BE2C (cell line): ENCODE results near the gene TCF7L1.

ENCODE experiments used
- DNase-seq: peaks from one replicate; pipeline ENCODE4 v3.0.0-alpha.2; 2020
- H3K27me3 ChIP-seq: fragments of 250-450 bp; sonication (Bioruptor Pico); 2 replicates; pipeline ENCODE4 v1.5.1; 2020; ENCODE audit warnings: mild to moderate bottlenecking
- H3K36me3 ChIP-seq: fragments of 250-450 bp; sonication (Bioruptor Pico); 2 replicates; pipeline ENCODE4 v1.5.1; 2020; ENCODE audit warnings: mild to moderate bottlenecking
- H3K4me1 ChIP-seq: fragments of 250-450 bp; sonication (Bioruptor Pico); 2 replicates; pipeline ENCODE4 v1.5.1; 2020
- H3K4me3 ChIP-seq: 2 replicates; pipeline ENCODE4 v1.5.1; 2011; ENCODE audit warnings: low read depth, low read length
- H3K9me3 ChIP-seq: fragments of 250-450 bp; sonication (Bioruptor Pico); 2 replicates; pipeline ENCODE4 v1.5.1; 2020
- CTCF ChIP-seq: IDR thresholded peaks from 2 replicates; pipeline ENCODE4 v1.5.1; 2012; ENCODE audit warnings: mild to moderate bottlenecking, low read depth, low read length

TCF7L1 gene

GRCh38 chr2:85091838-85092237 lies 41.4 kb upstream of the TCF7L1 start:
- H3K27me3 ChIP-seq, result peaks cover 4% of the 10 kb centered on the region
- H3K36me3 ChIP-seq, result no peaks in the 10 kb centered on the region
- H3K4me3 ChIP-seq, result no peak overlapping the region
- no peak for DNase-seq
- H3K9me3 ChIP-seq, result no peaks in the 10 kb centered on the region
- TF ChIP-seq CTCF, result no peak
- H3K4me1 ChIP-seq, result no peaks in the 10 kb centered on the region

- H3K9me3 ChIP-seq, result no peaks in the 10 kb centered on the region
- H3K27me3 ChIP-seq, result peaks cover 2% of the 10 kb centered on the region; the same call in 1 of the 2 replicates
- no peaks in the 10 kb centered on the region for H3K36me3 ChIP-seq
- no peak for TF ChIP-seq CTCF
- DNase-seq, result no peak
- no peak overlapping the region for H3K4me3 ChIP-seq
- H3K4me1 ChIP-seq, result no peaks in the 10 kb centered on the region
Observed at GRCh38 chr2:85095094-85095493, 38.1 kb upstream of the TCF7L1 start.

- Histone ChIP-seq H3K27me3 (no peaks in the 10 kb centered on the region), H3K9me3 (no peaks in the 10 kb centered on the region), H3K4me1 (no peaks in the 10 kb centered on the region), H3K36me3 (no peaks in the 10 kb centered on the region), H3K4me3 (no peak overlapping the region)
- no peak for DNase-seq
- TF ChIP-seq CTCF, result no peak
Observed at GRCh38 chr2:85096616-85097015, 36.6 kb upstream of the TCF7L1 start.

GRCh38 chr2:85104228-85104627 lies 29.0 kb upstream of the TCF7L1 start:
- no peaks in the 10 kb centered on the region for H3K27me3 ChIP-seq
- no peak overlapping the region for H3K4me3 ChIP-seq
- no peaks in the 10 kb centered on the region for H3K9me3 ChIP-seq
- no peak for DNase-seq
- H3K4me1 ChIP-seq, result no peaks in the 10 kb centered on the region
- TF ChIP-seq CTCF, result no peak
- H3K36me3 ChIP-seq, result no peaks in the 10 kb centered on the region

GRCh38 chr2:85106489-85107180 lies 26.6 kb upstream of the TCF7L1 start:
- no peak overlapping the region for H3K4me3 ChIP-seq
- TF ChIP-seq CTCF, result no peak
- DNase-seq, result no peak

GRCh38 chr2:85110991-85111560 lies 22.1 kb upstream of the TCF7L1 start:
- no peak for TF ChIP-seq CTCF
- Histone ChIP-seq H3K36me3 (no peaks in the 10 kb centered on the region), H3K27me3 (no peaks in the 10 kb centered on the region), H3K4me3 (no peak overlapping the region), H3K9me3 (no peaks in the 10 kb centered on the region), H3K4me1 (no peaks in the 10 kb centered on the region)
- no peak for DNase-seq

More at GRCh38 chr2:85106489-85107180, 26.6 kb upstream of the TCF7L1 start:
- H3K9me3 ChIP-seq, result no peaks in the 10 kb centered on the region
- H3K4me1 ChIP-seq, result no peaks in the 10 kb centered on the region
- H3K27me3 ChIP-seq, result no peaks in the 10 kb centered on the region
- H3K36me3 ChIP-seq, result no peaks in the 10 kb centered on the region
